NCI-H774 (cell line): Measurements from ENCODE around the gene HOXA10.

Experiments
- DNase-seq: peaks from one replicate; lab custom pipeline; 2025; lab: John Stamatoyannopoulos, UW

HOXA10 gene

GRCh38 chr7:27191161-27191731 is 17.1 kb upstream of the HOXA10 start:
- DNase-seq = no peak

- no peak for DNase-seq
Observed at GRCh38 chr7:27189997-27190748, 16.1 kb upstream of the HOXA10 start.

- no peak for DNase-seq
Observed at GRCh38 chr7:27189295-27189996, 15.3 kb upstream of the HOXA10 start.

- DNase-seq = no peak
Observed at GRCh38 chr7:27188386-27189294, 14.5 kb upstream of the HOXA10 start.

GRCh38 chr7:27187475-27188385 is 13.6 kb upstream of the HOXA10 start:
- DNase-seq = no peak

GRCh38 chr7:27186668-27187474 is 12.8 kb upstream of the HOXA10 start:
- DNase-seq = no peak

GRCh38 chr7:27185854-27186667 is 11.9 kb upstream of the HOXA10 start:
- DNase-seq = no peak

GRCh38 chr7:27185013-27185853 is 11.1 kb upstream of the HOXA10 start, which contains the start of gene HOXA11:
Gene HOXA11 (minus strand): TSS chr7:27185232. CDS start chr7:27185144, 88 bp downstream.
- no peak for DNase-seq

- no peak for DNase-seq
Observed at GRCh38 chr7:27184337-27185012, 10.4 kb upstream of the HOXA10 start.

GRCh38 chr7:27183682-27184336 is 9.7 kb upstream of the HOXA10 start:
- DNase-seq = peak; percentile 11

GRCh38 chr7:27182861-27183681 is 9.0 kb upstream of the HOXA10 start:
- no peak for DNase-seq

GRCh38 chr7:27182285-27182841 is 8.2 kb upstream of the HOXA10 start:
- no peak for DNase-seq

GRCh38 chr7:27181795-27182275 is 7.7 kb upstream of the HOXA10 start:
- no peak for DNase-seq

- no peak for DNase-seq
Observed at GRCh38 chr7:27180431-27181420, 6.6 kb upstream of the HOXA10 start.
